Measurements from ENCODE around the gene STK38.

DNA sequence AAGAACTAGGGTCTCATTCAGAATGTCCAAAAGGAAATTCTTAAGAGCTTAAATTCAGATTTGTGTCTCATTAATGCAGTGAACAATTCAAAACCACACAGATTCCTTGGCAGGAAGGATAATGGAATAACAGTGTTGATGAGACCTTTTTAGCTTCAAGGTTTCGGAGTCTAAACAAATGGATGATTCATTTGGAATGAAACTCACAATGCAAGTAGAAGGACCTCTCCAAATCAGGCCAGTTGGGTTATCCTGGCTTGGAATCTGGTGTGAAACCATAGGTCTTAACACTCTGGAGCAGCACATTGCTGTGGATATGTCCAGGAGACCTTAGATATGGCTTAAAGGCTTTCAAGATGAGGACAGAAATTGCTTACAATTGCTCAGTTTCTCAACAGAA is 59.6 kb downstream of the STK38 start:
- TF ChIP-seq POLR2A (IDR thresholded peaks at IDR 0.05; ENCODE audit: low read depth): no peak
- TF ChIP-seq, protein P1, sequence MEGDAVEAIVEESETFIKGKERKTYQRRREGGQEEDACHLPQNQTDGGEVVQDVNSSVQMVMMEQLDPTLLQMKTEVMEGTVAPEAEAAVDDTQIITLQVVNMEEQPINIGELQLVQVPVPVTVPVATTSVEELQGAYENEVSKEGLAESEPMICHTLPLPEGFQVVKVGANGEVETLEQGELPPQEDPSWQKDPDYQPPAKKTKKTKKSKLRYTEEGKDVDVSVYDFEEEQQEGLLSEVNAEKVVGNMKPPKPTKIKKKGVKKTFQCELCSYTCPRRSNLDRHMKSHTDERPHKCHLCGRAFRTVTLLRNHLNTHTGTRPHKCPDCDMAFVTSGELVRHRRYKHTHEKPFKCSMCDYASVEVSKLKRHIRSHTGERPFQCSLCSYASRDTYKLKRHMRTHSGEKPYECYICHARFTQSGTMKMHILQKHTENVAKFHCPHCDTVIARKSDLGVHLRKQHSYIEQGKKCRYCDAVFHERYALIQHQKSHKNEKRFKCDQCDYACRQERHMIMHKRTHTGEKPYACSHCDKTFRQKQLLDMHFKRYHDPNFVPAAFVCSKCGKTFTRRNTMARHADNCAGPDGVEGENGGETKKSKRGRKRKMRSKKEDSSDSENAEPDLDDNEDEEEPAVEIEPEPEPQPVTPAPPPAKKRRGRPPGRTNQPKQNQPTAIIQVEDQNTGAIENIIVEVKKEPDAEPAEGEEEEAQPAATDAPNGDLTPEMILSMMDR (IDR thresholded peaks at IDR 0.05): no peak

Data from esophagus muscularis mucosa (tissue), 3 donors.